Smooth muscle cell (in vitro differentiated cells): ENCODE data around the gene CALML5. TPM values are rescaled to one million over a fixed set of nuclear protein-coding genes. Genes with fewer than 3 reads are reported as not detected.

Experiments used
- DNase-seq: peaks from one replicate; lab custom pipeline; 2025; ENCODE audit not compliant: unreplicated experiment; lab: John Stamatoyannopoulos, UW
- H2AFZ ChIP-seq: fragments of 200-600 bp; sonication (generic); 2 replicates; pipeline ENCODE4 v1.6.0; 2016; ENCODE audit warnings: antibody characterized with exemption, low read depth, mild to moderate bottlenecking
- H3F3A ChIP-seq: fragments of 200-600 bp; sonication (generic); 2 replicates; pipeline ENCODE4 v1.6.0; 2017; ENCODE audit warnings: antibody characterized with exemption, low read depth
- H3K27ac ChIP-seq: fragments of 200-600 bp; sonication (generic); 2 replicates; pipeline ENCODE4 v1.5.1; 2016; ENCODE audit warnings: low read depth, mild to moderate bottlenecking
- H3K27me3 ChIP-seq: fragments of 200-600 bp; sonication (generic); 2 replicates; pipeline ENCODE4 v1.6.1; 2016; ENCODE audit warnings: low read depth, mild to moderate bottlenecking
- H3K36me3 ChIP-seq: fragments of 200-600 bp; sonication (generic); 2 replicates; pipeline ENCODE4 v1.5.1; 2016; ENCODE audit warnings: low read depth
- H3K4me1 ChIP-seq: fragments of 200-600 bp; sonication (generic); 2 replicates; pipeline ENCODE4 v1.5.1; 2016; ENCODE audit warnings: low read depth
- H3K4me2 ChIP-seq: fragments of 200-600 bp; sonication (generic); 2 replicates; pipeline ENCODE4 v1.6.0; 2016; ENCODE audit warnings: mild to moderate bottlenecking
- H3K4me3 ChIP-seq: fragments of 200-600 bp; sonication (generic); 2 replicates; pipeline ENCODE4 v1.5.1; 2016; ENCODE audit warnings: mild to moderate bottlenecking
- H3K79me2 ChIP-seq: fragments of 200-600 bp; sonication (generic); 2 replicates; pipeline ENCODE4 v1.6.0; 2016; ENCODE audit warnings: low read depth, mild to moderate bottlenecking
- H3K9ac ChIP-seq: fragments of 200-600 bp; sonication (generic); 2 replicates; pipeline ENCODE4 v1.6.0; 2016; ENCODE audit warnings: low read depth
- H3K9me3 ChIP-seq: fragments of 200-600 bp; sonication (generic); replicated peaks from 2 replicates; pipeline ENCODE4 v1.5.1; 2016; ENCODE audit warnings: low read depth
- H4K20me1 ChIP-seq: fragments of 200-600 bp; sonication (generic); 2 replicates; pipeline ENCODE4 v1.6.0; 2016; ENCODE audit warnings: low read depth
- WGBS: methylation state at CpG from one replicate; pipeline ENCODE4 v1.1.7; 2016; ENCODE audit warnings: low lambda C conversion rate; 5-methylcytosine and 5-hydroxymethylcytosine counted together
- polyA plus RNA-seq: library from polyadenylated mRNA; unstranded; fragments of >200 nt; fragmentation: Nextera tagmentation; extraction: Ambion mirVana; gene quantifications from 2 replicates; pipeline ENCODE4 v1.2.1, GENCODE V29; 2016
- total RNA-seq: library from RNA; depleted of rRNA; stranded (reverse); fragments of >200 nt; gene quantifications from 2 replicates; pipeline ENCODE4 v1.2.3, GENCODE V29; 2014
- TF ChIP-seq, protein P1 (sequence below): fragments of 200-600 bp; sonication (generic); IDR thresholded peaks from 2 replicates; pipeline ENCODE4 v1.5.1; 2017; ENCODE audit warnings: borderline replicate concordance, mild to moderate bottlenecking, antibody characterized with exemption; ENCODE audit not compliant: insufficient read depth, poor library complexity, severe bottlenecking

CALML5 gene
- total and polyA plus RNA-seq, 2 experiments from 2014 or later: 16.5 to 24.3 TPM

DNA sequence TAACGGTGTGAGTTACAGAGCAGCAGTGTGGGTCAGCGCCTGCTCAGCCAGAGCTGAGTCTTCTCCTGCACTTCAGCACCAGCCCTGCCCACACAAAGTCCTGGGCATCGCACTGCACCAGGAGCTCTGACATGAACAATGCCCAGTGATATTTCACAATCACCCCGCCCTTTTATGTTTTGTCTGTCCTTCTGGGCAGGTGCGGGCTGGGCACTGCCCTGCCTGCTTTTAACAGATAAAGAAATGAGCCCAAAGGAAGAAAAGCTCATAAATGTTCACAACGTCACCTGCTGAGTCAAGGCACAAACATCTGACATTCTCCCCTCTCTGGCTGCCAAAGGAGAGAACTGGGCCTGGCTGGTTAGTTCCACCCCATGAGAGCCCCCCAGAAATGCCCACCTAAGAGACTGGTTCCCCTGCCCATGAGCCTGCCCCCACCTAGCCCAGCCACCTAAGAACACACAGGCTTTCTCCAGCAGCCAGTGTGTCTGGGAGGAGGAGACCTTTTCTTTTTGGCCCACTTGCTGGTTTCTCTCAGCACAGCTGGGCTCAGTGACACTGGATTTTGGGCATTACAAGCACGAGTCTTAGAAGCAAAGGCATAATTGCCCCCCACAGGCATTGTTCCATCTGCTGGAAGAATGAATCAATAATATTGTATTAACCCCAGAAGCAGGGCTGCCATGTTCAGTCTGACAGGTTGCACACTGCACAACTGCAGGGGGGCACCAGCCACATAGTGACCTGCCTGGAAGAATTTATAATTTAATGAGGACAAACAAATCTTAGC, 47.7 kb upstream of the CALML5 start:
- WGBS: 63% methylated on average over 7 of the region's 7 CpGs
- Histone ChIP-seq H3K4me3 (no peak overlapping the region), H3K36me3 (no peaks in the 10 kb centered on the region), H3K9ac (peak overlapping the region; percentile 75), H3K4me2 (peak overlapping the region; percentile 69), H4K20me1 (no peaks in the 10 kb centered on the region), H3K4me1 (peaks cover 14% of the 10 kb centered on the region), H3F3A (peaks cover 21% of the 10 kb centered on the region), H3K27me3 (no peaks in the 10 kb centered on the region), H2AFZ (no peak overlapping the region), H3K27ac (peak overlapping the region; percentile 95), H3K79me2 (no peaks in the 10 kb centered on the region), H3K9me3 (peaks cover 7% of the 10 kb centered on the region)
- TF ChIP-seq, protein P1, sequence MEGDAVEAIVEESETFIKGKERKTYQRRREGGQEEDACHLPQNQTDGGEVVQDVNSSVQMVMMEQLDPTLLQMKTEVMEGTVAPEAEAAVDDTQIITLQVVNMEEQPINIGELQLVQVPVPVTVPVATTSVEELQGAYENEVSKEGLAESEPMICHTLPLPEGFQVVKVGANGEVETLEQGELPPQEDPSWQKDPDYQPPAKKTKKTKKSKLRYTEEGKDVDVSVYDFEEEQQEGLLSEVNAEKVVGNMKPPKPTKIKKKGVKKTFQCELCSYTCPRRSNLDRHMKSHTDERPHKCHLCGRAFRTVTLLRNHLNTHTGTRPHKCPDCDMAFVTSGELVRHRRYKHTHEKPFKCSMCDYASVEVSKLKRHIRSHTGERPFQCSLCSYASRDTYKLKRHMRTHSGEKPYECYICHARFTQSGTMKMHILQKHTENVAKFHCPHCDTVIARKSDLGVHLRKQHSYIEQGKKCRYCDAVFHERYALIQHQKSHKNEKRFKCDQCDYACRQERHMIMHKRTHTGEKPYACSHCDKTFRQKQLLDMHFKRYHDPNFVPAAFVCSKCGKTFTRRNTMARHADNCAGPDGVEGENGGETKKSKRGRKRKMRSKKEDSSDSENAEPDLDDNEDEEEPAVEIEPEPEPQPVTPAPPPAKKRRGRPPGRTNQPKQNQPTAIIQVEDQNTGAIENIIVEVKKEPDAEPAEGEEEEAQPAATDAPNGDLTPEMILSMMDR: no peak
- DNase-seq: no peak

DNA sequence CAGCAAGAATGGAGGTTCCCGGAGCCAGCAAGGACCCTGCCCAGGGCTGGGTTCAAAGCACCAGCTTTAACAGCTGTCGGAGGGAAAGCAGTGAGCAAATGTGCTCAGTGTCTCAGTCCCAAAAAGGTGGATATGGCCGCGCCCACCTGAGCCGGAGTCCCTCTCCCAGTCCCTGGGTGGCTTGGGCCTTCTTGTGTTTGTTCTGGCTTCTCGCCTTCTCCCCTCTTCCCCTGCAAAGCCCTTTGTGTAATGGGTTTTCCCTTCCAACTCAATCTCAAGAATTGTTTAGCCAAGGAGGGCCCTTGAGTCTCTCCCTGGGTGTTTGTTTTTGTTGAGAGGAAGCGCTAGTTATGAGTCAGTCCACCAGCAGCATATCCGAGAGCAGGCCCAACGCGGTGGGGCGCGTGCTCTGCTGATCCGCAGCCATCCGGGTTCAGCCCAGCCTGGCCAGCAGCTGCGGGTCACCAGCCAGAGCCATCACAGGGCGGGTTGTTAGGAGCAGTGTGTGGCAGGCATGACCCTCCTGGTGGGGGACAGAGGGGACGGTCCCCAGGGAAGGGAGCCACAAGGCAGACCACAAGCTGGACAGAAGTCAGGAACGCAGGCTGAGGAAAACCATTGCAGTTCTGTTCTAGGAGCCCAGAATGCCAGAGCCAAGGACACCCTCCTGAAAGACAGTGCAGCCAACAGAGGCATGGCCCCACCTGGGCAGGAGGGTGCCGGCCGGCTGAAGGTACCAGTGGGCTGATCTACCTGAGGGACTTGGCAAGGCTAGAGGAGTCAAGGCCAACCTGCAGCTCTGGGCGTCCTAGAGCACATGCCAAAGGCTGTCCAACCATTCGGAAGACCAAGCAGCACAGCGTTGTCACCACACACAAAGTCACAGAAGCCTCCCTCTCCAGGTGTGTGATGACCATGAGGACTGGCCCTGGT, 46.7 kb upstream of the CALML5 start:
- 59% methylated on average over 23 of the region's 23 CpGs for WGBS
- Histone ChIP-seq H3K79me2 (no peaks in the 10 kb centered on the region), H3K9me3 (peaks cover 9% of the 10 kb centered on the region), H3K27ac (peak overlapping the region; percentile 95), H3F3A (peaks cover 21% of the 10 kb centered on the region), H3K4me2 (peak overlapping the region; percentile 61), H3K9ac (no peak overlapping the region), H3K36me3 (no peaks in the 10 kb centered on the region), H2AFZ (no peak overlapping the region), H4K20me1 (no peaks in the 10 kb centered on the region), H3K4me3 (no peak overlapping the region), H3K27me3 (no peaks in the 10 kb centered on the region), H3K4me1 (peaks cover 14% of the 10 kb centered on the region)
- peak; percentile 16 for DNase-seq
- TF ChIP-seq, protein P1: no peak

DNA sequence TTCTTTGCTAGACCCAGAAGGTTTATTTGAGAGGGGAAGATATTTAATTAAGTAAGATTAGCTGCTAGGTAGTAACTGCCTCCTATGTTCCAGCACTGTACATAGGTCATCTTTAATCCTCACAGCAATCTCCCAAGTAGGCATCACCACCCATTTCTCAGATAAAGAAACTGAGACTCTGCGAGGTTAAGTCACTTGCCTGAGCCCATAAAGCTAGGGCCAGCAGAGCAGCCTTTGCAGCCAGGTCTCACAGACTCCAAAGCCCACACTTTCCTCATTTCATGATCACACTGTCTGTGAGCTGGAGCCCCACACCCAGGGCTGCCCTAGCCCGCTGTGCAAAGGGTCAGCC, 46.0 kb upstream of the CALML5 start:
- H4K20me1 ChIP-seq: no peaks in the 10 kb centered on the region
- DNase-seq: no peak
- no peaks in the 10 kb centered on the region for H3K27me3 ChIP-seq
- H3K27ac ChIP-seq: peak overlapping the region; percentile 95
- 98% methylated on average over 2 of the region's 2 CpGs for WGBS
- peak overlapping the region; percentile 18 for H3K4me2 ChIP-seq
- TF ChIP-seq, protein P1: no peak
- no peaks in the 10 kb centered on the region for H3K79me2 ChIP-seq
- H3K4me1 ChIP-seq: peaks cover 14% of the 10 kb centered on the region
- no peak overlapping the region for H3K9ac ChIP-seq
- peaks cover 17% of the 10 kb centered on the region for H3F3A ChIP-seq
- no peaks in the 10 kb centered on the region for H3K36me3 ChIP-seq
- H2AFZ ChIP-seq: no peak overlapping the region
- no peak overlapping the region for H3K4me3 ChIP-seq
- H3K9me3 ChIP-seq: peaks cover 9% of the 10 kb centered on the region
